ENCODE measurements around the gene SEMA6B. TPM values are rescaled to one million over a fixed set of nuclear protein-coding genes. Genes with fewer than 3 reads are reported as not detected.

Gene SEMA6B
- total and polyA plus RNA-seq, 2 of the 4 experiments (the other 2 are of a cell fraction), result 0.18 to 0.72 TPM

GRCh38 chr19:4511300-4512054, 48.0 kb downstream of the SEMA6B start:
- no peak overlapping the region for H4K5ac ChIP-seq (ENCODE audit: low read depth, low read length)
- H3K56ac ChIP-seq (ENCODE audit: extremely low read depth, insufficient read depth, low read length), result no peak overlapping the region
- no peak overlapping the region for H3K4ac ChIP-seq (ENCODE audit: low read depth, low read length)
- dilution Hi-C loops (cut with HindIII; ENCODE audit: low sequenced_read_pairs, unreplicated experiment), result no loop called here
- H3K9me1 ChIP-seq (ENCODE audit: insufficient read depth, low read length), result 0 out of 2 replicates have a peak, but pooled peaks cover 3% of the 10 kb centered on the region
- H3K9ac ChIP-seq (ENCODE audit: low read depth, low read length), result no peak overlapping the region
- H4K20me1 ChIP-seq (ENCODE audit: insufficient read depth, low read length), result no peaks in the 10 kb centered on the region
- H2BK20ac ChIP-seq (ENCODE audit: low read depth, low read length), result no peak overlapping the region
- peaks cover 2% of the 10 kb centered on the region; the same call in 1 of the 2 replicates for H3K4me1 ChIP-seq (ENCODE audit: control insufficient read depth, insufficient read depth, low read length)
- H2AFZ ChIP-seq (replicated peaks; ENCODE audit: low read length, poor library complexity), result no peak overlapping the region
- H3K4me2 ChIP-seq (ENCODE audit: low read depth, low read length), result no peak overlapping the region
- 93% methylated on average over 21 of the region's 27 CpGs; no CpG with 5 or more reads in 1 of the 2 experiments for WGBS, 2 experiments (ENCODE audit: extremely low coverage in 2 of 2, insufficient read length in 1 of 2)
- ChIA-PET POLR2A (ENCODE audit: unreplicated experiment) (no interaction called here), CTCF (no interaction called here)
- intact Hi-C loops (cut with micrococcal nuclease), result no loop called here
- no peak overlapping the region for H3K4me3 ChIP-seq (ENCODE audit: insufficient read depth, low read depth, low read length)
- H2AK5ac ChIP-seq (ENCODE audit: low read depth, low read length), result no peak overlapping the region
- no peaks in the 10 kb centered on the region for H3K36me3 ChIP-seq (ENCODE audit: control insufficient read depth, insufficient read depth, low read length)
- in situ Hi-C loops (cut with MboI; ENCODE audit: low sequenced_read_pairs), result no loop called here
- ATAC-seq (ENCODE audit: low read depth) (no peak), DNase-seq (no peak)
- H4K91ac ChIP-seq (ENCODE audit: insufficient read depth, low read depth, low read length), result no peak overlapping the region
- no peak for TF ChIP-seq USF2 (IDR thresholded peaks at IDR 0.05; ENCODE audit: low read depth, low read length)
- TF ChIP-seq RAD21 (IDR thresholded peaks at IDR 0.05; ENCODE audit: low read length), result no peak
- TF ChIP-seq SMC3 (IDR thresholded peaks at IDR 0.05; ENCODE audit: low read depth, low read length), result no peak
- TF ChIP-seq CTCF (conservative IDR thresholded peaks at IDR 0.05; ENCODE audit: low read depth, low read length), result no peak
- no peak for TF ChIP-seq POLR2A (IDR thresholded peaks at IDR 0.05; ENCODE audit: low read depth, low read length)
- no peak for TF ChIP-seq MAFK (IDR thresholded peaks at IDR 0.05; ENCODE audit: low read depth, low read length)
- no peak for TF ChIP-seq RFX5 (IDR thresholded peaks at IDR 0.05; ENCODE audit: low read depth, low read length)
- peaks cover 6% of the 10 kb centered on the region for H3K27me3 ChIP-seq (ENCODE audit: control insufficient read depth, insufficient read depth, low read length)
- no peak overlapping the region for H3K18ac ChIP-seq (ENCODE audit: low read depth, low read length)
- no peak overlapping the region for H3K23ac ChIP-seq (ENCODE audit: low read depth, low read length)
- H3K27ac ChIP-seq (ENCODE audit: insufficient read depth, low read length), result no peak overlapping the region
- H3K9me3 ChIP-seq (ENCODE audit: control insufficient read depth, insufficient read depth, low read length), result no peaks in the 10 kb centered on the region
- H4K8ac ChIP-seq (ENCODE audit: low read depth in 2 of 2, low read length in 2 of 2), result no peak overlapping the region
- H3K14ac ChIP-seq (replicated peaks; ENCODE audit: low read depth, low read length), result no peak overlapping the region
- H2AK9ac ChIP-seq (replicated peaks; ENCODE audit: low read depth, low read length, poor library complexity), result no peak overlapping the region
- BruUV-seq (replicated peaks), result no TSS peak
- no peak overlapping the region for H2BK120ac ChIP-seq (ENCODE audit: low read depth, low read length)
- no peak overlapping the region for H2BK15ac ChIP-seq (ENCODE audit: low read depth, low read length)
- H3K79me1 ChIP-seq (ENCODE audit: low read depth in 1 of 2, low read length in 2 of 2), result peaks cover 0 to 8% of the 10 kb centered on the region in 2 experiments; a peak in 1 of 4 replicates
- no peak overlapping the region for H2BK5ac ChIP-seq (ENCODE audit: low read depth, low read length, poor library complexity, severe bottlenecking)
